HAP-1 (cell line): ENCODE results near the gene ZNF69.
"Not testable (repeated sequence)": the region's sequence is repeated elsewhere in the genome, so short reads cannot be mapped to it uniquely, and the experiment has no call there.

Experiments
- DNase-seq, 2 experiments: peaks; one replicate each; pipeline ENCODE4 v3.0.0-alpha.2; 2016 to 2020; ENCODE audit warnings: low spot score in 2 of 2
- H3K27me3 ChIP-seq: fragments of 250-450 bp; sonication (Bioruptor Pico); 2 replicates; pipeline ENCODE4 v1.5.1; 2020; ENCODE audit warnings: low read depth, mild to moderate bottlenecking, moderate library complexity
- H3K36me3 ChIP-seq: fragments of 250-450 bp; sonication (Bioruptor Pico); replicated peaks from 2 replicates; pipeline ENCODE4 v1.5.1; 2020; ENCODE audit warnings: mild to moderate bottlenecking
- H3K4me1 ChIP-seq: fragments of 250-450 bp; sonication (Bioruptor Pico); 2 replicates; pipeline ENCODE4 v1.5.1; 2020; ENCODE audit warnings: mild to moderate bottlenecking
- H3K4me3 ChIP-seq: fragments of 250-450 bp; sonication (Bioruptor Pico); 2 replicates; pipeline ENCODE4 v1.5.1; 2020; ENCODE audit warnings: mild to moderate bottlenecking, moderate library complexity
- H3K9me3 ChIP-seq: fragments of 250-450 bp; sonication (Bioruptor Pico); 2 replicates; pipeline ENCODE4 v1.5.1; 2020; ENCODE audit warnings: mild to moderate bottlenecking, moderate library complexity
- in situ Hi-C: fragments of 300-500 bp; cut with MboI; formaldehyde crosslinking; loops from 3 replicates; pipeline ENCODE4 v1.14.3; 2020; ENCODE audit warnings: low sequenced_read_pairs, inconsistent platforms, mixed read lengths

Gene ZNF69

DNA sequence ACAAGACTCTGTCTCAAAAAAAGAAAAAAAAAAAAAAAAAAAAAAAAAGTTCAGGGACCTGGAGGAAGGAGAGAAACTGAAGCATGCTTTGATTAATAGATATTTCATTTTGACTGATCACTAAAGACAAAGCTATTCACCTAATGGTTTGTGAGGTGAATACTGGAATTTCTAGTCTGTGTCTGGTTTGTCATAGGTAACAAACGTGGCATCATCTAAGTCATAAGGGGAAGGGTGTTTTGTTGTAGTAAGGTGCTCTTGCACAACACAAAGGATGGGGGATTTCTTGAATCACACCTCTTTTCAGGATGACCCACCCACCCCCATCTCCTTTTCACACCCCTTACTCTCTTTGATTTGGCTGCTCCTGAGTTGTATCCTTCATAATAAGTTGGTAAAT is 13.8 kb upstream of the ZNF69 start:
- in situ Hi-C loops: no loop called here
- Histone ChIP-seq H3K4me1 (no peaks in the 10 kb centered on the region), H3K36me3 (no peaks in the 10 kb centered on the region), H3K4me3 (no peak overlapping the region), H3K9me3 (no peaks in the 10 kb centered on the region; the same call in 1 of the 2 replicates), H3K27me3 (no peaks in the 10 kb centered on the region)
- no peak for DNase-seq

DNA sequence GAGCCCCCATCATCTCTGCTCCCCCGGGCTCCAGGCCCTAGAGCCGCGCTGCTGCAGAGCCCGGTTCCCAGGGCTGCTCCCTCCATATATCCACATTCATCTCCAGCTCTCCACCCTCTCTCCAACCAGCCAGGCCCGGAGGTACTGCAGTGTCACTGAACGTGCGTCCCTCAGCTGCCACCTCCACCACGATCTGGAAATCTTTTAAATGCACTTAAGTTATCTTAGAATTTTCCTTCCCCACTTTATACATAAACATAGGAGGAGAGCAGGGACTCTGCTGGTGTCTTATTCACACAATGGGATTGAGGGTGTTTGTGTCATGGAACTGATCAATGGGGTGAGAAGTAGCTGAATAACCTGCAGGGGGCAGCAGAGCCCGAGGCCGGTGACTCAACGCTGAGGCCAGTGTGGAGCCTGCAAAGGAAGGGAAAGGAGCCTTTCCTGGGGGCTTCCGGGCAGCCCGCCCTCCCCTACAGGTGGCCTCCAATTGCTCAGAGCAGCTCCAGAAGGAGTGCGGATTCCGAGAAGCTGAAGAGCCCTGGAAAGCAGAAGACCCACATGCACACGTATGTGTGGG is 7.8 kb upstream of the ZNF69 start:
- H3K27me3 ChIP-seq, in situ Hi-C loops, H3K9me3 ChIP-seq, H3K4me3 ChIP-seq, H3K36me3 ChIP-seq, H3K4me1 ChIP-seq: not testable (repeated sequence)
- DNase-seq: peak in 1 of 2 experiments; percentile 44

DNA sequence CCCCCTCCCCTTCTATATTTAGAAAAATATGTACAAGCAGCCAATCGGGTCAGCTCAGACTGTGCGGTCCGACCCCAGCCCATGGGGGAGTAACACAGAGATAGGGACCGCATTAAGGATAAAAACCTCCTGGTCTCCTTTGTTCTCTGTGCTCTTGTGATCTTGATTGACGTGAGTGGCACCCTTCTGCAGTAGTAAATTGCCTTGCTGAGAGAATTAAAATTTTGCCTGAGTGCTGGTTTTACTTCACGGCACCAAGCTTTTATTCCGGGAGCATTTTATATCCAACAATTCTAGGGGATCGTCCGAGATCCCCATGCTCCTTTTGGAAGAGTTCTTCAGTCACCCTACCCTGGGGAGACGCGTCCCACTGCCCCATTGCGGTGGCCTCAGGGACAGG is 7.0 kb upstream of the ZNF69 start:
- no peaks in the 10 kb centered on the region for H3K4me1 ChIP-seq
- no peak for DNase-seq
- no peaks in the 10 kb centered on the region for H3K27me3 ChIP-seq
- no peak overlapping the region for H3K4me3 ChIP-seq
- no peaks in the 10 kb centered on the region for H3K9me3 ChIP-seq
- in situ Hi-C loops: no loop called here
- no peaks in the 10 kb centered on the region for H3K36me3 ChIP-seq

DNA sequence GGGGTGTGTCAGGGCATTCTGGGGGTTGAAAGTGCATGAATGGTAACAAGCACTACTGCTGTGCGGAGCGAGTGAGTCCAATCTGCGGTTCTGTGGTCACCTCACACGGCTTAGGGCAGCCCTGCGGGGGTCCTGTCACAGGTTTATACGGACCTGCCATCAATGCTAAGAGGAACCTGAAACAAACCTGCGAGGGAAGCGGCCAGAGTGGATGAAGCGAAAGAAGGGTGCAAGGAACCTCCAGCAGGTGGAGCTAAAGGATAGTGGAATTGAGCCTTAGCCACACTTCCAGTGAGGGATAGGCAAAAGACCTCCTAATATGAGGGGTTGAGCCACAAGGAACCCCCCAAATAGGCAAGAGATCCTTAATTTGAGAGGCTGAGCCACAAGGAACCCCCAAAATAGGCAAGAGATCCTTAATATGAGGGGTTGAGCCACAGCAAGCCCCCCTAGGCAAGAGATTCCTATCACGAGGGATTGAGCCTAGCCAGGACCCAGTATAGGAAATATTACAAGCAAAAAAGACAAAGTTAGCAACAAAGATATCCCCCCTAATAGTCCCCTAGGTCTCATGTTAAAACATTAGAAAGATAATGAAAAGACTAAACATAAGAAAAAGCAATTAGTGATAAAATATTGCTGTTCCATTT is 6.3 kb upstream of the ZNF69 start:
- H3K36me3 ChIP-seq: no peaks in the 10 kb centered on the region
- no peak overlapping the region for H3K4me3 ChIP-seq
- H3K4me1 ChIP-seq: no peaks in the 10 kb centered on the region
- in situ Hi-C loops: no loop called here
- DNase-seq: peak; percentile 21 to 62
- no peaks in the 10 kb centered on the region for H3K27me3 ChIP-seq
- no peaks in the 10 kb centered on the region; the same call in 1 of the 2 replicates for H3K9me3 ChIP-seq

GRCh38 chr19:11882606-11883005 is 5.0 kb upstream of the ZNF69 start:
- Histone ChIP-seq H3K27me3 (no peaks in the 10 kb centered on the region), H3K4me3 (no peak overlapping the region), H3K36me3 (no peaks in the 10 kb centered on the region), H3K9me3 (no peaks in the 10 kb centered on the region; the same call in 1 of the 2 replicates), H3K4me1 (no peaks in the 10 kb centered on the region)
- in situ Hi-C loops: no loop called here
- no peak for DNase-seq

DNA sequence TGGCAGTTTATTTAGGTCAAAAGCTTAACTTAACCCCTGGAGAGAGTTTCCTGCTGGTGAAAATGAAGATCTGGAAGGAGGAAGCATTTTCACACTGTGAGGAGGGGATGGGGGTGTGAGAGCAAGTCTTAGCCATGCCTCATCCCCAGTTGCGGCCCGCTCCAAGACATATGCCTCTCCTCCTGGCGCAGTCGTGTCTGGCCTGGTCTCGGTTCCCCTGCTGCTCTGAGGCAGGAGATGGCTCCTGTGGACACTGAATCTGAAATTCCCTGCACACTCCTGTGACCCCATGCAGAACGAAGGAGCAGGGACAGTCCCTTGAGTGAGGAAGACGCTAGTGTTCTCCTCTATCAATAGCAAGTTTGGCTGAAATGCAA is 360 bp upstream of the ZNF69 start:
- H3K4me3 ChIP-seq: no peak overlapping the region
- H3K9me3 ChIP-seq: no peaks in the 10 kb centered on the region; the same call in 1 of the 2 replicates
- H3K36me3 ChIP-seq: no peaks in the 10 kb centered on the region
- H3K27me3 ChIP-seq: no peaks in the 10 kb centered on the region
- in situ Hi-C loops: no loop called here
- H3K4me1 ChIP-seq: no peaks in the 10 kb centered on the region
- DNase-seq: no peak

DNA sequence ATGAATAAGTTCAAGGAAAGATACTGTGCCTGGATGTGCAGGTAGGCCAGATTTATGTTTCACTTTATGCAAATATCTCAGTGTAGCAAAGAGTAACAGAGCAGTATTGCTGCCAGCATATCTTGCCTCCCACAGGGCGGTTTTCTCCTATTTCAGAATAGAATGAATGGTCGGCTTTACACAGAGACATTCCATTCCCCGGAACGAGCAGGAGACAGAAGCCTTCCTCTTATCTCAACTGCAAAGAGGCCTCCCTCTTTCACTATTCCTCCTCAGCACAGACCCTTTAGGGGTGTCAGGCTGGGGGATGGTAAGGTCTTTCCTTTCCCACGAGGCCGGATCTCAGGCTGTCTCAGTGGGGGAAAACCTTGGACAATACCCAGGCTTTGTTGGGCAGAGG is 2.3 kb downstream of the ZNF69 start:
- H3K36me3 ChIP-seq, H3K4me1 ChIP-seq, H3K9me3 ChIP-seq, DNase-seq, H3K4me3 ChIP-seq, in situ Hi-C loops, H3K27me3 ChIP-seq: not testable (repeated sequence)

- in situ Hi-C loops: no loop called here
- Histone ChIP-seq H3K4me3 (no peak overlapping the region), H3K4me1 (no peaks in the 10 kb centered on the region), H3K36me3 (no peaks in the 10 kb centered on the region), H3K27me3 (no peaks in the 10 kb centered on the region), H3K9me3 (no peaks in the 10 kb centered on the region; the same call in 1 of the 2 replicates)
- no peak for DNase-seq
Measured at GRCh38 chr19:11890634-11891033, 3.1 kb downstream of the ZNF69 start.

- DNase-seq: no peak
- H3K4me3 ChIP-seq: no peak overlapping the region
- no peaks in the 10 kb centered on the region for H3K4me1 ChIP-seq
- in situ Hi-C loops: no loop called here
- H3K27me3 ChIP-seq: no peaks in the 10 kb centered on the region
- no peaks in the 10 kb centered on the region for H3K36me3 ChIP-seq
- no peaks in the 10 kb centered on the region for H3K9me3 ChIP-seq
Measured at GRCh38 chr19:11894851-11895250, 7.3 kb downstream of the ZNF69 start.

DNA sequence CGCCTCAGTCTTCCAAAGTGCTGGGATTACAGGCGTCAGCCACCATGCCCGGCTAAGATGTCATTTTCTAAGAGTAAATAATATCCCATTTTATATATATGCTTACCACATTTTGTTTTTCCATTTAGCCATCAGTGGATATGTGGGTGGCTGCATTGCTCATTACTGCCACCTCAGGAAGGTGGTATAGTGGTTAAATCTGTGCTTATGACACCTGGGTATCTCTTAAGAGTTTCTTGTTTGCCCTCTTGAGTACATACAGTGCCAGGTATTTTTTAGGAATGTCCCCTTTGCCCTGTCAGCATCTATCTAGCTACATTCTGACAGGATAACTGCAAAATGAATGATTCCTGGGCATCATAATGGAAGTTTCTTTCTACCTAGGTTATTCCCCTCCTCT is 14.6 kb downstream of the ZNF69 start:
- H3K36me3 ChIP-seq: no peaks in the 10 kb centered on the region
- in situ Hi-C loops: no loop called here
- H3K9me3 ChIP-seq: peaks cover 17% of the 10 kb centered on the region; the same call in 1 of the 2 replicates

GRCh38 chr19:11905928-11906327 is 18.3 kb downstream of the ZNF69 start:
- H3K36me3 ChIP-seq: no peaks in the 10 kb centered on the region
- in situ Hi-C loops: no loop called here
- no peaks in the 10 kb centered on the region for H3K27me3 ChIP-seq
- no peak overlapping the region for H3K4me3 ChIP-seq
- no peaks in the 10 kb centered on the region for H3K4me1 ChIP-seq
- no peak for DNase-seq
- peaks cover 21% of the 10 kb centered on the region for H3K9me3 ChIP-seq

More for the DNA sequence above, 14.6 kb downstream of the ZNF69 start:
- DNase-seq: no peak
- no peaks in the 10 kb centered on the region for H3K4me1 ChIP-seq
- H3K27me3 ChIP-seq: no peaks in the 10 kb centered on the region
- no peak overlapping the region for H3K4me3 ChIP-seq

- H3K4me1 ChIP-seq, DNase-seq, H3K27me3 ChIP-seq, in situ Hi-C loops, H3K9me3 ChIP-seq, H3K36me3 ChIP-seq, H3K4me3 ChIP-seq: not testable (repeated sequence)
Measured at GRCh38 chr19:11911937-11912336, 24.4 kb downstream of the ZNF69 start.

DNA sequence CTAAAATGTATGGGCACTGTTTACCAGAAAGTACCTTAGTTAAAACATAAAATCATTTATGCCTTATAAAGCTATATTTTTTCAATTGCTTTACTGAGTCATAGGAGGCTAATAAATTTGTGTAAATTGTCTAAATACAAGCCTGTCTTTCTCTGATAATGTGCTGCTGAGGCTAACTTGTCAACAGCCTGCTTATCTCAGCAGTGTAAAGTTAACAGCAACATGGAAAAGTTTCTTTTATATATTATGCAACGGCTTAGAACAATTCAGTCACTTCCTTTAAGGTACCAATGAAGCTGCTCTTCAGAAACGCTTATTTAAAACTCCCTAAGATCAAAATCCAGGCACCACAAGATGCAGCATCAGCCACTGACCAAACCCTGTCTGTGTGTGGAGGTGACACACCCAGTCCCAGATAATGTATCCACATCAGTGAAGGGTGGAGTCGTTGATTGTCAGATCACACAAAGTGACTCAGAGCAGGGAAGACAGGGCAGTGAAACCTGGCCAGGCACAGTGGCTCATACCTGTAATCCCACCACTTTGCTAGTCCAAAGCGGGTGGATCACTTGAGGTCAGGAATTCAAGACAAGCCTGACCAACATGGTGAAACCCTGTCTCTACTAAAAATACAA is 27.0 kb downstream of the ZNF69 start:
- DNase-seq, H3K27me3 ChIP-seq, H3K9me3 ChIP-seq, in situ Hi-C loops, H3K4me1 ChIP-seq, H3K36me3 ChIP-seq, H3K4me3 ChIP-seq: not testable (repeated sequence)

- DNase-seq: no peak
- peaks cover 6% of the 10 kb centered on the region for H3K9me3 ChIP-seq
- H3K4me3 ChIP-seq: no peak overlapping the region
- in situ Hi-C loops: no loop called here
- no peaks in the 10 kb centered on the region for H3K27me3 ChIP-seq
- no peaks in the 10 kb centered on the region for H3K36me3 ChIP-seq
- H3K4me1 ChIP-seq: peaks cover 4% of the 10 kb centered on the region
Measured at GRCh38 chr19:11921852-11922495, 34.4 kb downstream of the ZNF69 start.
